C4-2B (cell line): ENCODE data around the gene SYNPO2.

Experiments
- ZFX ChIP-seq: fragments of 450-650 bp; IDR thresholded peaks from 2 replicates; pipeline ENCODE4 v1.6.1; 2017
- TF ChIP-seq, protein P1 (sequence below): fragments of 450-650 bp; conservative IDR thresholded peaks from 2 replicates; pipeline ENCODE4 v1.5.1; 2017; ENCODE audit warnings: mild to moderate bottlenecking

DNA sequence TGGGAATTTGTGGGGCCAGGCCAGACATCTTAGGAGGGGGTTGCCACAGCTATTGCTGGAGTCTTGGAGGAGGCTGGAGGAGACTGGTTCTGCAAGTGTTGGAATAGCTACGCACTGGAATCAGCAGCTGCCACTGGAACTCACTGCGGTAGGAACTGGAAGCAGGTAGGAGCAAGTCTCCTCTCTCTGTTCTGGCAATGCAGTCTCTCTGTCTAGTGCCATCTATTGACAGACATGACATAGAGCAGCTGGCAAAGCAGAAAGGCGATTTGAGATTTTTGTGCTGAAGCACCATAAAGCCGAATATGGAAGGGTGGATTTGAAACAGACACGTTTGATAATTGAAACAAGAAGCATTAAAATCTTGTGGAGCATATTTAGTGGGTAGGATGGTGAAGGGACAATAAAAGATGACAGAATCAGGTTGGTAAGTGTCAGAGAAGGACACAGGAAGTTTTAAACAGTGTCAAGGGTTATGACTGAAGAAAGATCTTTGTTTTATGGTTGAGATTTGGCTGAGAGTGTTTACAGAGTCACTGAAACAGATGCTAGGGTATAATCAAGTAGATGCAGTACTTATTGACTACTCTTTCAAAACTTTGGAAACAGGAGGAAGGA is 23.5 kb upstream of the SYNPO2 start:
- TF ChIP-seq, protein P1, sequence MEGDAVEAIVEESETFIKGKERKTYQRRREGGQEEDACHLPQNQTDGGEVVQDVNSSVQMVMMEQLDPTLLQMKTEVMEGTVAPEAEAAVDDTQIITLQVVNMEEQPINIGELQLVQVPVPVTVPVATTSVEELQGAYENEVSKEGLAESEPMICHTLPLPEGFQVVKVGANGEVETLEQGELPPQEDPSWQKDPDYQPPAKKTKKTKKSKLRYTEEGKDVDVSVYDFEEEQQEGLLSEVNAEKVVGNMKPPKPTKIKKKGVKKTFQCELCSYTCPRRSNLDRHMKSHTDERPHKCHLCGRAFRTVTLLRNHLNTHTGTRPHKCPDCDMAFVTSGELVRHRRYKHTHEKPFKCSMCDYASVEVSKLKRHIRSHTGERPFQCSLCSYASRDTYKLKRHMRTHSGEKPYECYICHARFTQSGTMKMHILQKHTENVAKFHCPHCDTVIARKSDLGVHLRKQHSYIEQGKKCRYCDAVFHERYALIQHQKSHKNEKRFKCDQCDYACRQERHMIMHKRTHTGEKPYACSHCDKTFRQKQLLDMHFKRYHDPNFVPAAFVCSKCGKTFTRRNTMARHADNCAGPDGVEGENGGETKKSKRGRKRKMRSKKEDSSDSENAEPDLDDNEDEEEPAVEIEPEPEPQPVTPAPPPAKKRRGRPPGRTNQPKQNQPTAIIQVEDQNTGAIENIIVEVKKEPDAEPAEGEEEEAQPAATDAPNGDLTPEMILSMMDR = peak; percentile 82
- no peak for TF ChIP-seq ZFX
